CD4-positive, alpha-beta memory T cell (primary cell): ENCODE measurements around the gene AGTRAP. TPM values are rescaled to one million over a fixed set of nuclear protein-coding genes. Genes with fewer than 3 reads are reported as not detected.

Source experiments
- CTCF ChIA-PET: fragments of 350-600 bp; sonication (Branson Sonifier 250); formaldehyde crosslinking; loops from one replicate; lab custom pipeline; 2021; ENCODE audit warnings: inconsistent platforms; ENCODE audit not compliant: partially characterized antibody; lab: Charles Lee
- POLR2A ChIA-PET: fragments of 350-600 bp; sonication (Branson Sonifier 250); formaldehyde crosslinking; loops from one replicate; lab custom pipeline; 2021; ENCODE audit not compliant: partially characterized antibody; lab: Charles Lee
- DNase-seq, 5 donors: peaks; one replicate each; pipeline versions ENCODE4 v3.0.0 to v3.0.0-alpha.2; 2020 to 2022; ENCODE audit warnings: mixed read lengths in 1 of 5
- H3K27ac ChIP-seq: one replicate; pipeline ENCODE4 v1.7.0; 2013; ENCODE audit warnings: low read depth, low read length
- H3K27me3 ChIP-seq: 2 replicates; pipeline ENCODE4 v1.7.0; 2013; ENCODE audit warnings: mild to moderate bottlenecking, low read length, moderate library complexity; ENCODE audit not compliant: insufficient read depth
- H3K36me3 ChIP-seq: 2 replicates; pipeline ENCODE4 v1.7.0; 2013; ENCODE audit warnings: mild to moderate bottlenecking, low read length, moderate library complexity; ENCODE audit not compliant: insufficient read depth
- H3K4me1 ChIP-seq: 2 replicates; pipeline ENCODE4 v1.7.0; 2013; ENCODE audit warnings: mild to moderate bottlenecking, low read length, moderate library complexity; ENCODE audit not compliant: insufficient read depth
- H3K4me3 ChIP-seq, 2 donors: one replicate each; pipeline ENCODE4 v1.7.0; 2013; ENCODE audit warnings: low read length in 2 of 2, mild to moderate bottlenecking in 1 of 2
- H3K9me3 ChIP-seq, 2 donors: one replicate each; pipeline ENCODE4 v1.7.0; 2013; ENCODE audit warnings: low read length in 2 of 2, control low read depth in 1 of 2; ENCODE audit not compliant: control insufficient read depth in 1 of 2
- H3K27ac Mint-ChIP-seq, 7 donors: one replicate each; pipeline ENCODE4 v1.8.0; 2020 to 2021; ENCODE audit warnings: mixed read lengths in 7 of 7, mild to moderate bottlenecking in 6 of 7, inconsistent platforms in 3 of 7, moderate library complexity in 3 of 7
- H3K27me3 Mint-ChIP-seq, 2 donors: one replicate each; pipeline ENCODE4 v1.8.0; 2020 to 2021; ENCODE audit warnings: mixed read lengths in 2 of 2
- H3K36me3 Mint-ChIP-seq, 2 donors: one replicate each; pipeline ENCODE4 v1.8.0; 2020 to 2021; ENCODE audit warnings: mixed read lengths in 2 of 2, inconsistent platforms in 1 of 2, mild to moderate bottlenecking in 1 of 2
- H3K4me1 Mint-ChIP-seq, 4 donors: one replicate each; pipeline ENCODE4 v1.8.0; 2020 to 2021; ENCODE audit warnings: mixed read lengths in 4 of 4, mild to moderate bottlenecking in 1 of 4
- H3K4me3 Mint-ChIP-seq, 8 donors: one replicate each; pipeline ENCODE4 v1.8.0; 2020 to 2021; ENCODE audit warnings: mixed read lengths in 8 of 8, mild to moderate bottlenecking in 7 of 8, moderate library complexity in 6 of 8, inconsistent platforms in 3 of 8
- H3K9me3 Mint-ChIP-seq, 8 donors: one replicate each; pipeline ENCODE4 v1.8.0; 2020 to 2021; ENCODE audit warnings: mixed read lengths in 8 of 8, mild to moderate bottlenecking in 5 of 8, inconsistent platforms in 3 of 8, moderate library complexity in 1 of 8
- intact Hi-C: fragments of 100-400 bp; cut with micrococcal nuclease; formaldehyde crosslinking; loops from one replicate; pipeline ENCODE4 v1.15.1; 2023
- polyA plus RNA-seq, 2 donors: library from polyadenylated mRNA; unstranded; fragments of 300-500 nt; fragmentation: Illumina TruSeq; gene quantifications; one replicate each; pipeline ENCODE4 v1.2.3, GENCODE V29; 2021
- total RNA-seq, 2 experiments: library from RNA; stranded (reverse); gene quantifications; one replicate each; pipeline ENCODE4 v1.2.3, GENCODE V29; 2021

The AGTRAP gene
- total and polyA plus RNA-seq, 4 experiments from 2014 or later: 19.0 to 76.9 (median 37.5) TPM

- Histone ChIP-seq H3K27ac (no peak overlapping the region), H3K9me3 (no peaks in the 10 kb centered on the region), H3K27me3 (no peaks in the 10 kb centered on the region), H3K4me3 (no peak overlapping the region), H3K36me3 (peaks cover 40% of the 10 kb centered on the region), H3K4me1 (no peaks in the 10 kb centered on the region)
- intact Hi-C loops: no loop called here
- peaks cover 25 to 45% of the 10 kb centered on the region in 2 donors for H3K36me3 Mint-ChIP-seq
- H3K27ac Mint-ChIP-seq: peak overlapping the region in 2 of 7 donors; percentile 59 to 60
- H3K9me3 Mint-ChIP-seq: no peaks in the 10 kb centered on the region
- H3K4me3 Mint-ChIP-seq: no peak overlapping the region
- POLR2A ChIA-PET: interaction anchor here (1.6 kb wide), 1 partner anchor 116 kb away, joined by 4 read pairs; no protein-coding TSS in a partner anchor
- H3K27me3 Mint-ChIP-seq: no peaks in the 10 kb centered on the region
- DNase-seq: no peak
- H3K4me1 Mint-ChIP-seq: peaks cover 0 to 4% (median 0%) of the 10 kb centered on the region in 4 donors
- CTCF ChIA-PET: no interaction called here
Observed at GRCh38 chr1:11792106-11792505, 56.2 kb downstream of the AGTRAP start.

GRCh38 chr1:11793819-11794218, 57.9 kb downstream of the AGTRAP start:
- no peak overlapping the region for H3K4me3 ChIP-seq
- H3K4me1 ChIP-seq: no peaks in the 10 kb centered on the region
- no peaks in the 10 kb centered on the region for H3K27me3 ChIP-seq
- H3K27me3 Mint-ChIP-seq: no peaks in the 10 kb centered on the region
- H3K27ac ChIP-seq: no peak overlapping the region
- peaks cover 40% of the 10 kb centered on the region for H3K36me3 ChIP-seq
- CTCF ChIA-PET: no interaction called here
- POLR2A ChIA-PET: interaction anchor here (1.5 kb wide), 1 partner anchor 12 kb away, joined by 6 read pairs; the partner anchor contains the start of genes CLCN6 and MTHFR
- H3K9me3 Mint-ChIP-seq: no peaks in the 10 kb centered on the region
- no peaks in the 10 kb centered on the region for H3K9me3 ChIP-seq
- intact Hi-C loops: no loop called here
- no peak for DNase-seq
- peaks cover 0 to 4% (median 0%) of the 10 kb centered on the region in 4 donors for H3K4me1 Mint-ChIP-seq
- H3K36me3 Mint-ChIP-seq: peaks cover 25 to 54% of the 10 kb centered on the region in 2 donors
- no peak overlapping the region for H3K27ac Mint-ChIP-seq
- no peak overlapping the region for H3K4me3 Mint-ChIP-seq

DNA sequence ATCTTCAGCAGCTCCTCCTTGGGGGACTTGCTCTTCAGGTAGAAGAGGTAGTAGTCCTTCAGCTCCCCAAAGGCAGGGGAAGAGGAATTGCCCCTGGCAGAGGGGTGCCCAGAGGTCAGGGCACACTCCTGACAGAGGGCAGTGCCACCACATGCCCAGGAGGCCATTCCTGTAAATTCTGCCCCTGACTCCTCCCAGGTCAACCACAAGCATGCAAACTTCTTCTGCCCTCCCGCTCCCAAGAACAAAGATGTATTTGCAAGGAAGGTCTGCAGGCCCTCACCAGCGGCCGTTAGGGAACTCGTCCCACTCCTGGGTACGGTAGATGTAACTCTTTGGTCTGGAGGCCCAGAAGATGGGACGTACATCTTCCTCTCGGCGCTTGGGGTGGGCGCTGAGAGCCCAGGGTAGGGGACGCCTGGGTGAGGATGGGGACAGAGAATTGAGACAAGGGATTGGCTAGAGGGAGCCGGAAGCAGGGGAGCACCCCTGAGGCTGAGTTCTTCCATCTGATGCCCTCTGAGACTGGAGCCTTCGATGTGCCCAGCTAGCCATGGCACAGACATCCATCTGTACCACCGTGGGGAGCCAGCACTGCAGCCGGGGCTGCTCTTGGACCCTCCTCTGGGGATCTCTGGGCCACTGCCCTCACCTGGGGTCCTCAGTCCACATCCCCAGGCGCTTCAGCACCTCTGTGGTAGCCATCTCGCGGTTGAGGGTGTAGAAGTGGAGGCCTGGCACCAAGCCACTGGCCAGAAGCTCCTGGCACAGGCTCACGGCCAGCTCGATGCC, 58.7 kb downstream of the AGTRAP start:
- Mint-ChIP-seq H3K27ac (peak overlapping the region in 1 of 7 donors; percentile 41), H3K4me1 (peaks cover 0 to 4% (median 2%) of the 10 kb centered on the region in 4 donors), H3K27me3 (no peaks in the 10 kb centered on the region), H3K36me3 (peaks cover 25 to 56% of the 10 kb centered on the region in 2 donors), H3K9me3 (no peaks in the 10 kb centered on the region), H3K4me3 (no peak overlapping the region)
- CTCF ChIA-PET: no interaction called here
- Histone ChIP-seq H3K9me3 (no peaks in the 10 kb centered on the region), H3K27ac (no peak overlapping the region), H3K4me1 (no peaks in the 10 kb centered on the region), H3K36me3 (peaks cover 45% of the 10 kb centered on the region), H3K4me3 (no peak overlapping the region), H3K27me3 (no peaks in the 10 kb centered on the region)
- intact Hi-C loops: no loop called here
- POLR2A ChIA-PET: interaction anchor here (1.5 kb wide), 1 partner anchor 12 kb away, joined by 5 read pairs; the partner anchor contains the start of gene CLCN6
- DNase-seq: no peak

DNA sequence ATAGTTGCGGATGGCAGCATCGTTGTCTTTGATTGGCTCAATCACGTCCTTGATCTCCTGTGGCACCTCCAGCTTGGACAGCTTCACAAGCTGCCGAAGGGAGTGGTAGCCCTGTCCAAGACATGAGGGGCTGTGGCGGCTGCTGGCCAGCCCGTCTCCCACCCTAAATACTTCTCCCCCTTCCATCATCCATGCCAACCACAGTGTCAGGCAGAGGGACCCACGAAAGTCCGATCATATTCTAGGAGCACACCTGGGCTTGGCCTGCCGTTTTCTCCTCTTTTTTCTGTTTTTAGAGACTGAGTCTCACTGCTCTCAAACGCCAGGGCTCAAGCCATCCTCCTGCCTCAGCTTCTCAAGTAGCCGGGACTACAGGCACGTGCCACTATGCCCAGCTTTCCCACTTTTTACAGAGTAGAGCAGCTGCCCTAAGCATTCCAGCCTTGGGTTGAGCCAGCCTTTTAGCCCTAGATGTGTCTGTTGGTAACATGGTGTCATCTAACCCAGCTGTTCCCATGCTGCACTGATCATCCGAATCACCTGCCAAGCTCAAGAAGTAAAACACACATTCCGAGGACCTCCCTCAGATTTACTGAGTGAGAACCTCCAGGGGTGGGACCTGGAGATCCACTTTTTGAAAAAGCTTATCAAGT, 59.4 kb downstream of the AGTRAP start:
- Mint-ChIP-seq H3K9me3 (peaks cover 0 to under 1% (median 0%) of the 10 kb centered on the region in 8 donors), H3K4me3 (no peak overlapping the region), H3K27ac (peak overlapping the region in 1 of 7 donors; percentile 47), H3K4me1 (peaks cover 0 to 4% (median 2%) of the 10 kb centered on the region in 4 donors), H3K27me3 (no peaks in the 10 kb centered on the region), H3K36me3 (peaks cover 30 to 62% of the 10 kb centered on the region in 2 donors)
- Histone ChIP-seq H3K4me3 (no peak overlapping the region), H3K36me3 (peaks cover 51% of the 10 kb centered on the region), H3K4me1 (no peaks in the 10 kb centered on the region), H3K27me3 (no peaks in the 10 kb centered on the region), H3K27ac (no peak overlapping the region), H3K9me3 (no peaks in the 10 kb centered on the region)
- intact Hi-C loops: no loop called here
- ChIA-PET CTCF (no interaction called here), POLR2A (interaction anchor here (1.5 kb wide), 1 partner anchor 11 kb away, joined by 5 read pairs; the partner anchor contains the start of gene CLCN6)
- DNase-seq: no peak

DNA sequence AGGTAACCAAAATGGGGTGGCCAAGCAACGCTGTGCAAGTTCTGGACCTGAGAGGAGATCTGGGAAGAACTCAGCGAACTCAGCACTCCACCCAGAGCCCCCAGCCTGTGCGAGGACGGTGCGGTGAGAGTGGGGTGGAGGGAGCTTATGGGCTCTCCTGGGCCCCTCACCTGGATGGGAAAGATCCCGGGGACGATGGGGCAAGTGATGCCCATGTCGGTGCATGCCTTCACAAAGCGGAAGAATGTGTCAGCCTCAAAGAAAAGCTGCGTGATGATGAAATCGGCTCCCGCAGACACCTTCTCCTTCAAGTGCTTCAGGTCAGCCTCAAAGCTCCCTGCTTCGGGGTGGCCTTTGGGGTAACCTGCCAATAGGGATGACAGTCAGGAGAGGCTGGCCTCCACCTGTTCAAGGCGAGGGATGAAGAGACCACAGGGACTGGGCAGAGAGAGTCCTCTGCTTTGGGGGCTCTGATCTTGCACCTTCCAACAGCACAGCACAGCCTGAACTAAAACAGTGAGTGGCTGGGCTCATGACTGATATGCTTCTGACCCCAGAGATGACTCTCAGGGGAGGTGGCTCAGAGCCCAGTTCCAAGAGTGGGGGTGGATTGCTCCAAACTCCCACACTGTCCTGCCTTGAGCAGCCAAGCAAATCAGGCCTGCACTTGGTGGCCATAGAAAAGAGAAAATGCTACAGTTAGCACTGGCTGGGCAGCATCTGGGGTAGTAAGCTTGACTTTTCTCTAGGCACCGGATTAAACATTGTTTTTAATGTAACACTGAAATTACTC, 60.3 kb downstream of the AGTRAP start:
- Histone ChIP-seq H3K4me1 (no peaks in the 10 kb centered on the region), H3K4me3 (no peak overlapping the region), H3K9me3 (no peaks in the 10 kb centered on the region), H3K27me3 (no peaks in the 10 kb centered on the region), H3K36me3 (peaks cover 60% of the 10 kb centered on the region), H3K27ac (no peak overlapping the region)
- Mint-ChIP-seq H3K4me3 (no peak overlapping the region), H3K27ac (peak overlapping the region in 1 of 7 donors; percentile 47), H3K27me3 (no peaks in the 10 kb centered on the region), H3K4me1 (peaks cover 0 to 5% (median 3%) of the 10 kb centered on the region in 4 donors), H3K9me3 (peaks cover 0 to 2% (median 0%) of the 10 kb centered on the region in 8 donors), H3K36me3 (peaks cover 30 to 62% of the 10 kb centered on the region in 2 donors)
- no peak for DNase-seq
- intact Hi-C loops: no loop called here
- CTCF ChIA-PET: no interaction called here
- POLR2A ChIA-PET: interaction anchor here (0.7 kb wide), 1 partner anchor 16 kb away, joined by 3 read pairs; no protein-coding TSS in a partner anchor

- Mint-ChIP-seq H3K9me3 (peaks cover 0 to 2% (median 0%) of the 10 kb centered on the region in 8 donors), H3K4me1 (peaks cover 2 to 18% (median 12%) of the 10 kb centered on the region in 4 donors), H3K27me3 (no peaks in the 10 kb centered on the region), H3K36me3 (peaks cover 25 to 53% of the 10 kb centered on the region in 2 donors), H3K27ac (no peak overlapping the region), H3K4me3 (no peak overlapping the region)
- H3K27me3 ChIP-seq: no peaks in the 10 kb centered on the region
- no peak for DNase-seq
- POLR2A ChIA-PET: interaction anchor here (1.6 kb wide), 1 partner anchor 9 kb away, joined by 7 read pairs; the partner anchor contains the start of genes CLCN6 and MTHFR
- CTCF ChIA-PET: interaction anchor here (1.0 to 1.3 kb wide), 2 partner anchors 12 to 147 kb away, joined by 3 to 4 read pairs; no protein-coding TSS in a partner anchor
- no peaks in the 10 kb centered on the region for H3K9me3 ChIP-seq
- H3K27ac ChIP-seq: no peak overlapping the region
- peaks cover 8% of the 10 kb centered on the region for H3K4me1 ChIP-seq
- no peak overlapping the region for H3K4me3 ChIP-seq
- H3K36me3 ChIP-seq: peaks cover 56% of the 10 kb centered on the region
- intact Hi-C loops: no loop called here
Observed at GRCh38 chr1:11797525-11798216, 61.7 kb downstream of the AGTRAP start.
